Measurements from ENCODE around the gene ATN1.

- TF ChIP-seq CTCF (IDR thresholded peaks at IDR 0.05) (no peak), EZH2phosphoT487 (IDR thresholded peaks at IDR 0.05) (no peak)
These were observed 1.1 kb downstream of the ATN1 start for GRCh38 chr12:6928703-6929407.

Data from neural progenitor cell (in vitro differentiated cells).